SU-DHL-6 (cell line): ENCODE data around the gene SLC22A23.

Source experiments
- H2AFZ ChIP-seq: fragments of 200-600 bp; sonication (generic); 2 replicates; pipeline ENCODE4 v1.6.1; 2014; ENCODE audit warnings: low read depth, mild to moderate bottlenecking, moderate library complexity, mixed read lengths, antibody characterized with exemption, low read length; ENCODE audit not compliant: severe bottlenecking
- H3F3A ChIP-seq: fragments of 200-600 bp; shearing (Covaris generic); 2 replicates; pipeline ENCODE4 v1.6.0; 2016; ENCODE audit warnings: antibody characterized with exemption, mild to moderate bottlenecking; ENCODE audit not compliant: insufficient read depth
- H3K27ac ChIP-seq: fragments of 200-600 bp; sonication (generic); 2 replicates; pipeline ENCODE4 v1.5.1; 2016; ENCODE audit warnings: low read depth, mild to moderate bottlenecking, low read length, moderate library complexity, mixed read lengths
- H3K27me3 ChIP-seq: fragments of 200-600 bp; sonication (generic), shearing (Covaris generic); 2 replicates; pipeline ENCODE4 v1.6.0; 2014; ENCODE audit warnings: mild to moderate bottlenecking, low read length
- H3K36me3 ChIP-seq: fragments of 200-600 bp; sonication (generic); 2 replicates; pipeline ENCODE4 v1.6.1; 2014; ENCODE audit warnings: mild to moderate bottlenecking, low read length, mixed read lengths
- H3K4me2 ChIP-seq: fragments of 300-600, 200-600 bp; shearing (Covaris generic), sonication (generic); 2 replicates; pipeline ENCODE4 v1.6.0; 2014; ENCODE audit warnings: low read length, low read depth, mild to moderate bottlenecking; ENCODE audit not compliant: poor library complexity, severe bottlenecking
- H3K4me3 ChIP-seq: fragments of 200-600 bp; sonication (generic); 2 replicates; pipeline ENCODE4 v1.5.1; 2014; ENCODE audit warnings: antibody characterized with exemption, low read length, mild to moderate bottlenecking, mixed read lengths; ENCODE audit not compliant: insufficient read depth, poor library complexity, severe bottlenecking
- H3K79me2 ChIP-seq: fragments of 200-600 bp; sonication (generic); 2 replicates; pipeline ENCODE4 v1.6.1; 2014; ENCODE audit warnings: mild to moderate bottlenecking, low read length, moderate library complexity; ENCODE audit not compliant: insufficient read depth
- H3K9ac ChIP-seq: fragments of 200-600 bp; sonication (generic); 2 replicates; pipeline ENCODE4 v1.7.0; 2014; ENCODE audit warnings: mild to moderate bottlenecking, low read length
- H3K9me2 ChIP-seq: fragments of 200-600 bp; sonication (generic); replicated peaks from 2 replicates; pipeline ENCODE4 v1.6.1; 2014; ENCODE audit warnings: low read length; ENCODE audit not compliant: insufficient read depth
- H3K9me3 ChIP-seq: fragments of 200-600 bp; sonication (generic); 2 replicates; pipeline ENCODE4 v1.6.1; 2014; ENCODE audit warnings: low read length, mixed read lengths; ENCODE audit not compliant: insufficient read depth
- H4K20me1 ChIP-seq: fragments of 200-600 bp; sonication (generic); 2 replicates; pipeline ENCODE4 v1.6.1; 2014; ENCODE audit warnings: low read depth, mild to moderate bottlenecking, antibody characterized with exemption, low read length, moderate library complexity, mixed read lengths
- EZH2phosphoT487 ChIP-seq: fragments of 200-600 bp; sonication (generic), shearing (Covaris generic); conservative IDR thresholded peaks from 2 replicates; pipeline ENCODE4 v1.6.1; 2018; ENCODE audit warnings: mild to moderate bottlenecking, antibody characterized with exemption, low read length, moderate library complexity, mixed read lengths
- TF ChIP-seq, protein P1 (sequence below): fragments of 200-600 bp; sonication (generic); IDR thresholded peaks from one replicate; pipeline ENCODE4 v1.5.1; 2017; ENCODE audit warnings: antibody characterized with exemption, mild to moderate bottlenecking, low read length, moderate library complexity; ENCODE audit not compliant: insufficient read depth, poor library complexity, severe bottlenecking

SLC22A23 gene

DNA sequence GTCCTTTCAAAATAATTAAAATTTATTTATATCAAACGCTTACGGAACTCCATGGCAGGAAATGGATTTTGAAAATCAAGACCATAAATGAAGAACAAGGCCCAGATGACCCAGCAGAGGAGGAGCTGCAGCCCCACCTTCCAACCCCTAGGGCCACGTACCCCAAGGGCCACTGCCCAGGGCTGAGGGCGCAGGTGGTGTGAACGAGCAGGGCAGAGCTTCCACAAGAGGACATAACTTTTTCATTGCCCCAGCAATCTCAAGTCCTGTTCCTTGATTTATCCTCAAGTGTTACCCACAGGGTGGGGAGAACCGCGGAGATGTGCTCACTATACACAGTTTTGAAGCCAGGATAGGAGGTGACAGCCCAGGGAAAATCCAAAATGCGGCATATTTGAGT, 155.3 kb downstream of the SLC22A23 start:
- H3K36me3 ChIP-seq, result no peaks in the 10 kb centered on the region
- no peaks in the 10 kb centered on the region for H3K9me3 ChIP-seq
- TF ChIP-seq, protein P1, sequence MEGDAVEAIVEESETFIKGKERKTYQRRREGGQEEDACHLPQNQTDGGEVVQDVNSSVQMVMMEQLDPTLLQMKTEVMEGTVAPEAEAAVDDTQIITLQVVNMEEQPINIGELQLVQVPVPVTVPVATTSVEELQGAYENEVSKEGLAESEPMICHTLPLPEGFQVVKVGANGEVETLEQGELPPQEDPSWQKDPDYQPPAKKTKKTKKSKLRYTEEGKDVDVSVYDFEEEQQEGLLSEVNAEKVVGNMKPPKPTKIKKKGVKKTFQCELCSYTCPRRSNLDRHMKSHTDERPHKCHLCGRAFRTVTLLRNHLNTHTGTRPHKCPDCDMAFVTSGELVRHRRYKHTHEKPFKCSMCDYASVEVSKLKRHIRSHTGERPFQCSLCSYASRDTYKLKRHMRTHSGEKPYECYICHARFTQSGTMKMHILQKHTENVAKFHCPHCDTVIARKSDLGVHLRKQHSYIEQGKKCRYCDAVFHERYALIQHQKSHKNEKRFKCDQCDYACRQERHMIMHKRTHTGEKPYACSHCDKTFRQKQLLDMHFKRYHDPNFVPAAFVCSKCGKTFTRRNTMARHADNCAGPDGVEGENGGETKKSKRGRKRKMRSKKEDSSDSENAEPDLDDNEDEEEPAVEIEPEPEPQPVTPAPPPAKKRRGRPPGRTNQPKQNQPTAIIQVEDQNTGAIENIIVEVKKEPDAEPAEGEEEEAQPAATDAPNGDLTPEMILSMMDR, result no peak
- H3F3A ChIP-seq, result no peaks in the 10 kb centered on the region
- no peak overlapping the region for H2AFZ ChIP-seq
- H3K9me2 ChIP-seq, result no peaks in the 10 kb centered on the region
- H3K79me2 ChIP-seq, result no peaks in the 10 kb centered on the region
- H4K20me1 ChIP-seq, result no peaks in the 10 kb centered on the region
- H3K4me2 ChIP-seq, result no peak overlapping the region
- H3K27me3 ChIP-seq, result 0 out of 2 replicates have a peak, but pooled peaks cover 3% of the 10 kb centered on the region
- H3K27ac ChIP-seq, result no peak overlapping the region
- H3K9ac ChIP-seq, result no peak overlapping the region
- no peak overlapping the region for H3K4me3 ChIP-seq

DNA sequence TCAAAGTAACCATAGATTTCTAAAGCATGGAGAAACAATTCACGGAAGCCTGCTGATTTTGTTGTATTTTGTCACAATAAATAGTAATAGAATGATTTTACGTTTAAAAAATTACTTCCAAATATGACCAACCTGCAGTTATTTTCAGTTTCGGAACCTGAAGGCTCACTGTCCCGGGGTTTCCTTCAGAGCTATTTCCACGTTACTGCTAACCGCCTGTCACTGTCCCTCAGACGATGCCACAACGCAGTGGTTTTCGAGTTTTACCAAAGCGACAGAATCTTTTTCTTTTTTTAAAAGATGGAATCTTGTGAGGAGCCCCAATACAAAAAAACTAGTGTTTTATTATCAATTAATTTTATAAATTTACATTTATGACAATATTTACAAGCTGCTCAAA, 157.6 kb downstream of the SLC22A23 start:
- Histone ChIP-seq H3F3A (no peaks in the 10 kb centered on the region), H3K9ac (no peak overlapping the region), H3K4me2 (no peak overlapping the region), H3K27ac (no peak overlapping the region), H3K9me3 (no peaks in the 10 kb centered on the region), H3K4me3 (no peak overlapping the region), H3K27me3 (0 out of 2 replicates have a peak, but pooled peaks cover 3% of the 10 kb centered on the region), H4K20me1 (no peaks in the 10 kb centered on the region), H3K9me2 (no peaks in the 10 kb centered on the region), H3K36me3 (no peaks in the 10 kb centered on the region), H2AFZ (no peak overlapping the region), H3K79me2 (no peaks in the 10 kb centered on the region)
- TF ChIP-seq EZH2phosphoT487, result no peak
- TF ChIP-seq, protein P1, result no peak

DNA sequence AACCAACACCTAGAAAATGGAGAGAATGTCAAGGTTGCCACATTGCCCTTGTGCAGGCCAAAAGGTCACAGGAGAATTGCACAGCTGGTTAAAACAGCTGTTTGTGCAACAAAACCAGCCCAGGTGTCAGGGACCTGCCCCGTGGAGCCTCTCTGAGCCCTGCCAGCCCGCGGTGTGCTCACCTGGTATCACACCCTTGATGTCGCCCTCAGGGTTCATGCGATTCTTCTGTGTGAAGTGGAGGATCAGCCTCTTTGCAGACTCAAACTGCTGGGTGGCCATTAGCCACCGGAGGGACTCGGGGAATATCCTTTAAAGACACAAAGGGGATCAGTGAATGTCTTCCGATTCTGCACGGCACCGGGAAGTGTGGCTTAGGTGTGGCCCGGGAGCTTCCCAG, 158.9 kb downstream of the SLC22A23 start:
- 0 out of 2 replicates have a peak, but pooled peaks cover 3% of the 10 kb centered on the region for H3K27me3 ChIP-seq
- no peaks in the 10 kb centered on the region for H3K36me3 ChIP-seq
- no peaks in the 10 kb centered on the region for H3F3A ChIP-seq
- no peaks in the 10 kb centered on the region for H3K9me2 ChIP-seq
- no peak overlapping the region for H2AFZ ChIP-seq
- no peak overlapping the region for H3K4me2 ChIP-seq
- H3K27ac ChIP-seq, result no peak overlapping the region
- TF ChIP-seq, protein P1, result no peak
- no peak for TF ChIP-seq EZH2phosphoT487
- no peaks in the 10 kb centered on the region for H3K9me3 ChIP-seq
- H3K9ac ChIP-seq, result no peak overlapping the region
- no peaks in the 10 kb centered on the region for H4K20me1 ChIP-seq
- no peaks in the 10 kb centered on the region for H3K79me2 ChIP-seq
- H3K4me3 ChIP-seq, result no peak overlapping the region

DNA sequence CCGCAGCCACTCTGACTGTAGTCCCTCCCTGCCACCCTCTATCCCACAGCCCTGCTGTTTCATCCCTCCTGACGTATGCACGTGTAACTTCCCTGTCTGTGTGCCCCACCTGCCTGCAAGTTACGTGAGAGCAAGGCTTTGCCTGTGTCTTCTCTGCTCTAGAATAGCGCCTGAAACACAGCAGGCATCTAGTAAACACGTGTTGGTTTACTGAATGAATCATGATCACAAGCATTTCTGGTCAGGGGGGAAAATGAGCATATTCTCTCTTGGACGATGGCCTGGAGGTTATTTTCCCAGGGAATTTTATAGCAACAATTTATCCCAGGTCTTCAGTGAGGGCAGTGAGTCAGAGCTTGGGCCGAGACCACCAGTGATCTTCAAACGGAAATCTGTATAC, 159.8 kb downstream of the SLC22A23 start:
- no peak overlapping the region for H3K27ac ChIP-seq
- no peak overlapping the region for H3K4me2 ChIP-seq
- no peaks in the 10 kb centered on the region for H3K9me3 ChIP-seq

More for the DNA sequence above, 159.8 kb downstream of the SLC22A23 start:
- TF ChIP-seq EZH2phosphoT487, result no peak
- TF ChIP-seq, protein P1, result no peak
- H2AFZ ChIP-seq, result no peak overlapping the region
- H3K9ac ChIP-seq, result no peak overlapping the region
- H3K36me3 ChIP-seq, result no peaks in the 10 kb centered on the region
- no peaks in the 10 kb centered on the region for H3F3A ChIP-seq
- no peak overlapping the region for H3K4me3 ChIP-seq
- H3K27me3 ChIP-seq, result 0 out of 2 replicates have a peak, but pooled peaks cover 3% of the 10 kb centered on the region
- no peaks in the 10 kb centered on the region for H3K79me2 ChIP-seq
- H4K20me1 ChIP-seq, result no peaks in the 10 kb centered on the region
- no peaks in the 10 kb centered on the region for H3K9me2 ChIP-seq
